Liver (tissue), 9 donors: ENCODE results near the gene MIER1. TPM values are rescaled to one million over a fixed set of nuclear protein-coding genes. Genes with fewer than 3 reads are reported as not detected.
A peak's percentile ranks its signal among the peaks of the same experiment; 100 is the strongest.

Experiments used
- DNase-seq: peaks from one replicate; pipeline ENCODE4 v3.0.0-alpha.2; 2017; ENCODE audit warnings: low spot score
- H3K27ac ChIP-seq, 2 donors: one replicate each; pipeline ENCODE4 v1.7.0; 2013; ENCODE audit warnings: inconsistent platforms in 2 of 2, low read length in 2 of 2, control low read depth in 1 of 2, low read depth in 1 of 2, mild to moderate bottlenecking in 1 of 2
- H3K27me3 ChIP-seq, 4 donors: one replicate each; pipeline versions ENCODE4 v1.6.1 to v1.7.0; 2013; ENCODE audit warnings: low read length in 3 of 4, inconsistent platforms in 1 of 4, mild to moderate bottlenecking in 1 of 4, moderate library complexity in 1 of 4; ENCODE audit not compliant: control insufficient read depth in 4 of 4, insufficient read depth in 4 of 4
- H3K36me3 ChIP-seq, 4 donors: one replicate each; pipeline versions ENCODE4 v1.6.1 to v1.7.0; 2013; ENCODE audit warnings: low read length in 3 of 4, mild to moderate bottlenecking in 3 of 4, low read depth in 1 of 4, moderate library complexity in 1 of 4; ENCODE audit not compliant: control insufficient read depth in 4 of 4, insufficient read depth in 3 of 4
- H3K4me1 ChIP-seq, 4 donors: one replicate each; pipeline versions ENCODE4 v1.6.1 to v1.7.0; 2013; ENCODE audit warnings: low read length in 3 of 4, mild to moderate bottlenecking in 3 of 4, moderate library complexity in 1 of 4; ENCODE audit not compliant: control insufficient read depth in 4 of 4, insufficient read depth in 4 of 4
- H3K4me3 ChIP-seq, 3 donors: one replicate each; pipeline versions ENCODE4 v1.6.1 to v1.7.0; 2013; ENCODE audit warnings: low read length in 3 of 3, control low read depth in 1 of 3, low read depth in 1 of 3, mild to moderate bottlenecking in 1 of 3
- H3K9ac ChIP-seq, 2 donors: one replicate each; pipeline ENCODE4 v1.7.0; 2013; ENCODE audit warnings: low read length in 2 of 2, mild to moderate bottlenecking in 2 of 2, moderate library complexity in 2 of 2, control low read depth in 1 of 2, low read depth in 1 of 2
- H3K9me3 ChIP-seq, 4 donors: one replicate each; pipeline versions ENCODE4 v1.6.1 to v1.7.0; 2013; ENCODE audit warnings: low read length in 3 of 4; ENCODE audit not compliant: control insufficient read depth in 4 of 4
- FOXA1 ChIP-seq: IDR thresholded peaks from 2 replicates; pipeline ENCODE4 v1.6.1; 2016; ENCODE audit warnings: antibody characterized with exemption
- FOXA2 ChIP-seq: IDR thresholded peaks from 2 replicates; pipeline ENCODE4 v1.6.1; 2016; ENCODE audit warnings: antibody characterized with exemption
- GABPA ChIP-seq, 2 donors: IDR thresholded peaks in 1 of 2; conservative IDR thresholded peaks in 1 of 2; 2 replicates each; pipeline ENCODE4 v1.6.1; 2016; ENCODE audit warnings: antibody characterized with exemption in 2 of 2, mild to moderate bottlenecking in 1 of 2, moderate library complexity in 1 of 2
- HNF4A ChIP-seq, 2 donors: conservative IDR thresholded peaks; 2 replicates each; pipeline ENCODE4 v1.6.1; 2016; ENCODE audit warnings: antibody characterized with exemption in 2 of 2, mild to moderate bottlenecking in 2 of 2
- HNF4G ChIP-seq: IDR thresholded peaks from 2 replicates; pipeline ENCODE4 v1.6.1; 2016; ENCODE audit warnings: antibody characterized with exemption
- NR2F2 ChIP-seq: IDR thresholded peaks from 2 replicates; pipeline ENCODE4 v1.6.1; 2016; ENCODE audit warnings: antibody characterized with exemption
- RAD21 ChIP-seq, 2 donors: IDR thresholded peaks; 2 replicates each; pipeline ENCODE4 v1.6.1; 2016; ENCODE audit warnings: antibody characterized with exemption in 2 of 2, mild to moderate bottlenecking in 2 of 2
- RXRA ChIP-seq, 2 donors: IDR thresholded peaks; 2 replicates each; pipeline ENCODE4 v1.6.1; 2017 to 2018; ENCODE audit warnings: antibody characterized with exemption in 2 of 2, mild to moderate bottlenecking in 1 of 2
- YY1 ChIP-seq: IDR thresholded peaks from 2 replicates; pipeline ENCODE4 v1.6.1; 2016; ENCODE audit warnings: antibody characterized with exemption, mild to moderate bottlenecking
- whole genome bisulfite sequencing: extraction: QIAGEN DNeasy Blood & Tissue Kit; methylation state at CpG from one replicate; pipeline ENCODE4 v1.1.7; 2013; 5-methylcytosine and 5-hydroxymethylcytosine counted together
- polyA plus RNA-seq, 2 donors: library from polyadenylated mRNA; stranded (reverse) in 1 of 2; unstranded in 1 of 2; fragments of 200-250 nt in 1 of 2; fragments of >200 nt in 1 of 2; fragmentation: Nextera tagmentation in 1 of 2; extraction: Ambion mirVana in 1 of 2; gene quantifications; one replicate each; pipeline versions ENCODE4 v1.2.1 to v1.2.3, GENCODE V29; 2013 to 2015
- total RNA-seq, 2 donors: library from RNA; depleted of rRNA; stranded (reverse); fragments of >200 nt; gene quantifications; one replicate each; pipeline ENCODE4 v1.2.3, GENCODE V29; 2014
- TF ChIP-seq, protein P1 (sequence below): IDR thresholded peaks from 2 replicates; pipeline ENCODE4 v1.6.1; 2016; ENCODE audit warnings: antibody characterized with exemption, mild to moderate bottlenecking
- TF ChIP-seq, protein P2 (sequence below): IDR thresholded peaks from 2 replicates; pipeline ENCODE4 v1.6.1; 2016; ENCODE audit warnings: antibody characterized with exemption
- TF ChIP-seq, protein P3 (sequence below): fragments of 150-350 bp; IDR thresholded peaks from 2 replicates; pipeline ENCODE4 v1.5.1; 2017; ENCODE audit warnings: improper control_type of control experiment, low read depth, low read length; ENCODE audit not compliant: missing input control
- TF ChIP-seq, protein P4 (sequence below): IDR thresholded peaks from 2 replicates; pipeline ENCODE4 v1.6.1; 2016; ENCODE audit warnings: antibody characterized with exemption
- TF ChIP-seq, protein P5 (sequence below): IDR thresholded peaks from 2 replicates; pipeline ENCODE4 v1.6.1; 2016; ENCODE audit warnings: antibody characterized with exemption
- donor health status: healthy.
- donor health status: healthy.
- donor health status: healthy.
- donor health status: healthy.
- donor health status: healthy.

The MIER1 gene
- total and polyA plus RNA-seq, 4 donors: 7.3 to 23.2 (median 16.6) TPM

DNA sequence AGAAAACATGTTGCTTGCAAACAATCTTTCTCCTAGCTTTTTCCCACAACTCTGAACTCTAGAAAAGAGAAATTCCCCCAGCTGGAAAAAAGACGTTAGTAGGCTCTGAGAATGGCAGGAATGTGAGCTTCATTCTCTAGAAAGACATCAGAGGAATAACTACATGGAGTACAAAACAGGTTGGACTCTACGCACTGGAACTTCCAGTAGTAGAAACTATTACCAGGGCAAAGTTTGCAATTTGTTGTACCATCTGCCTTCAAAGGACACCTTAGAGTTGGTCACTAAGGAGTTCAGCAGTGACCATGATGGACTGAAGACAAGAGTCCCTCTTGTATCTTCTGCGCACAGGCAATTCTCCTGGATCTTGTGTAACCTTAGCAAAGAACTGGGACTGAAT, 68.3 kb downstream of the MIER1 start:
- Histone ChIP-seq H3K27ac (no peak overlapping the region), H3K27me3 (no peaks in the 10 kb centered on the region), H3K4me1 (no peaks in the 10 kb centered on the region), H3K9me3 (no peaks in the 10 kb centered on the region), H3K9ac (no peak overlapping the region), H3K36me3 (peaks cover 1 to 21% (median 9%) of the 10 kb centered on the region in 4 donors), H3K4me3 (no peak overlapping the region)
- WGBS: 98% methylated on average over 3 of the region's 3 CpGs
- no peak for DNase-seq
- no peak for TF ChIP-seq FOXA1
- TF ChIP-seq HNF4A (conservative IDR thresholded peaks at IDR 0.05): no peak
- TF ChIP-seq HNF4G: no peak
- TF ChIP-seq, protein P1, sequence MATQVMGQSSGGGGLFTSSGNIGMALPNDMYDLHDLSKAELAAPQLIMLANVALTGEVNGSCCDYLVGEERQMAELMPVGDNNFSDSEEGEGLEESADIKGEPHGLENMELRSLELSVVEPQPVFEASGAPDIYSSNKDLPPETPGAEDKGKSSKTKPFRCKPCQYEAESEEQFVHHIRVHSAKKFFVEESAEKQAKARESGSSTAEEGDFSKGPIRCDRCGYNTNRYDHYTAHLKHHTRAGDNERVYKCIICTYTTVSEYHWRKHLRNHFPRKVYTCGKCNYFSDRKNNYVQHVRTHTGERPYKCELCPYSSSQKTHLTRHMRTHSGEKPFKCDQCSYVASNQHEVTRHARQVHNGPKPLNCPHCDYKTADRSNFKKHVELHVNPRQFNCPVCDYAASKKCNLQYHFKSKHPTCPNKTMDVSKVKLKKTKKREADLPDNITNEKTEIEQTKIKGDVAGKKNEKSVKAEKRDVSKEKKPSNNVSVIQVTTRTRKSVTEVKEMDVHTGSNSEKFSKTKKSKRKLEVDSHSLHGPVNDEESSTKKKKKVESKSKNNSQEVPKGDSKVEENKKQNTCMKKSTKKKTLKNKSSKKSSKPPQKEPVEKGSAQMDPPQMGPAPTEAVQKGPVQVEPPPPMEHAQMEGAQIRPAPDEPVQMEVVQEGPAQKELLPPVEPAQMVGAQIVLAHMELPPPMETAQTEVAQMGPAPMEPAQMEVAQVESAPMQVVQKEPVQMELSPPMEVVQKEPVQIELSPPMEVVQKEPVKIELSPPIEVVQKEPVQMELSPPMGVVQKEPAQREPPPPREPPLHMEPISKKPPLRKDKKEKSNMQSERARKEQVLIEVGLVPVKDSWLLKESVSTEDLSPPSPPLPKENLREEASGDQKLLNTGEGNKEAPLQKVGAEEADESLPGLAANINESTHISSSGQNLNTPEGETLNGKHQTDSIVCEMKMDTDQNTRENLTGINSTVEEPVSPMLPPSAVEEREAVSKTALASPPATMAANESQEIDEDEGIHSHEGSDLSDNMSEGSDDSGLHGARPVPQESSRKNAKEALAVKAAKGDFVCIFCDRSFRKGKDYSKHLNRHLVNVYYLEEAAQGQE: no peak
- TF ChIP-seq, protein P2, sequence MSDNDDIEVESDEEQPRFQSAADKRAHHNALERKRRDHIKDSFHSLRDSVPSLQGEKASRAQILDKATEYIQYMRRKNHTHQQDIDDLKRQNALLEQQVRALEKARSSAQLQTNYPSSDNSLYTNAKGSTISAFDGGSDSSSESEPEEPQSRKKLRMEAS: no peak
- TF ChIP-seq FOXA2: no peak

DNA sequence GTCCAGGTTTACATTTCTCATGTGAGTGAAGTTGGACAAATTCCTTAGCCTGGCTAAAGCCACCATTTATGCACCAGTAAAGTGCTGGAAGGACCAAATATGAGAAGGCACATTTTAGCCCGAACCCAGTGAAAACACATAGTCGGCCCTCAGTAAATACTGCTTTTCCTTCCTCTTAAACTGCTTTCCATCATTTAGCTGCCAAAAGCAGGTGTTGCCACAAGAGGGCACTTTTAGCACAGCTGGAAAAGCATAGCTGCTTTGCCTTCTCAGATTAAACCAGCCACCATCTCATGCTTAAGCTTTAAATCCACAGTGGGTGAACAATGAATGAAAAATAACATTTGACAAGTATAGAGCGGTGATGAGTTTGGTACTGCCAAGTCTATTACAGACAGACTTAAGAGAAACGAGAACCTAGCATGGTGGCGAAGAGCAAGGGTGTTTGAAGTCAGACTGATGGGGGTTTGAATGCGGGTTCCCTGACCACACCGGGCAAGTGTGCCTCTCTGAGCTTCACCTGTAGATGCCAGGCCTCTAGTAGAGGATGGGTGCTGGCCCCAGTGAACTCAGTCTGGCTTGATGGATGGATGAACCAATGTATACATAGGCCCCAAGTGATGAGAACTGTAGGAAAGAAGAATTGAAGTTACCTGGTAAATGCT, 71.4 kb downstream of the MIER1 start:
- peak; percentile 89 to 93 for TF ChIP-seq RAD21 (IDR thresholded peaks at IDR 0.05)
- peak; percentile 46 for TF ChIP-seq YY1
- TF ChIP-seq, protein P3, sequence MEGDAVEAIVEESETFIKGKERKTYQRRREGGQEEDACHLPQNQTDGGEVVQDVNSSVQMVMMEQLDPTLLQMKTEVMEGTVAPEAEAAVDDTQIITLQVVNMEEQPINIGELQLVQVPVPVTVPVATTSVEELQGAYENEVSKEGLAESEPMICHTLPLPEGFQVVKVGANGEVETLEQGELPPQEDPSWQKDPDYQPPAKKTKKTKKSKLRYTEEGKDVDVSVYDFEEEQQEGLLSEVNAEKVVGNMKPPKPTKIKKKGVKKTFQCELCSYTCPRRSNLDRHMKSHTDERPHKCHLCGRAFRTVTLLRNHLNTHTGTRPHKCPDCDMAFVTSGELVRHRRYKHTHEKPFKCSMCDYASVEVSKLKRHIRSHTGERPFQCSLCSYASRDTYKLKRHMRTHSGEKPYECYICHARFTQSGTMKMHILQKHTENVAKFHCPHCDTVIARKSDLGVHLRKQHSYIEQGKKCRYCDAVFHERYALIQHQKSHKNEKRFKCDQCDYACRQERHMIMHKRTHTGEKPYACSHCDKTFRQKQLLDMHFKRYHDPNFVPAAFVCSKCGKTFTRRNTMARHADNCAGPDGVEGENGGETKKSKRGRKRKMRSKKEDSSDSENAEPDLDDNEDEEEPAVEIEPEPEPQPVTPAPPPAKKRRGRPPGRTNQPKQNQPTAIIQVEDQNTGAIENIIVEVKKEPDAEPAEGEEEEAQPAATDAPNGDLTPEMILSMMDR: peak; percentile 66
- TF ChIP-seq, protein P4, sequence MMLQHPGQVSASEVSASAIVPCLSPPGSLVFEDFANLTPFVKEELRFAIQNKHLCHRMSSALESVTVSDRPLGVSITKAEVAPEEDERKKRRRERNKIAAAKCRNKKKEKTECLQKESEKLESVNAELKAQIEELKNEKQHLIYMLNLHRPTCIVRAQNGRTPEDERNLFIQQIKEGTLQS: no peak
- H3K36me3 ChIP-seq: peaks cover 4 to 34% (median 16%) of the 10 kb centered on the region in 4 donors
- H3K9ac ChIP-seq: no peak overlapping the region
- H3K4me3 ChIP-seq: no peak overlapping the region
- DNase-seq: peak; percentile 43
- no peaks in the 10 kb centered on the region for H3K27me3 ChIP-seq
- H3K9me3 ChIP-seq: no peaks in the 10 kb centered on the region
- H3K27ac ChIP-seq: no peak overlapping the region
- no peaks in the 10 kb centered on the region for H3K4me1 ChIP-seq
- 79% methylated on average over 7 of the region's 7 CpGs for WGBS

DNA sequence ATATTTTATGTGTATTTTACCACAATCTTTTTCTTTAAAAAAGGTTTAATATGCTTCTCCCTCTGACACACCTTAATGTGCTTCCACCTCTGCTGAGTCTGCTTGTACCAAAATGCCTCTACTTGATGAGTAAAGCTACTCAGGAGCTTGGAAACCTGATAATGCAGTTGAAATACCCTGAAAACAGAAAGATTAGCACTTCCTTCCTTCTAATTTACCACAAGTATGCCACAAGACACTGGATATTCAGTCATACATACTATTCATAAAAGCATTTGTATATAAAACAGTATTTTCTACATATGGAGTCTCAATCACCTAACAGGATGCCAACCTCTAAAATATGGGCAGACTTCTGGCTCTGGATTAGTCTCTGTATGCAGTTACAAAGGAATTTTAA, 74.2 kb downstream of the MIER1 start:
- no peaks in the 10 kb centered on the region for H3K9me3 ChIP-seq
- peaks cover 8 to 38% (median 18%) of the 10 kb centered on the region in 4 donors for H3K36me3 ChIP-seq
- H3K4me3 ChIP-seq: no peak overlapping the region
- no peaks in the 10 kb centered on the region for H3K4me1 ChIP-seq
- no peak overlapping the region for H3K27ac ChIP-seq
- H3K27me3 ChIP-seq: no peaks in the 10 kb centered on the region
- no peak for DNase-seq
- no peak overlapping the region for H3K9ac ChIP-seq
- no peak for TF ChIP-seq FOXA1
- TF ChIP-seq GABPA (IDR thresholded peaks at IDR 0.05 in 1 of 2, conservative IDR thresholded peaks at IDR 0.05 in 1 of 2): no peak
- TF ChIP-seq, protein P1: no peak
- TF ChIP-seq RXRA (IDR thresholded peaks at IDR 0.05): no peak
- TF ChIP-seq, protein P5, sequence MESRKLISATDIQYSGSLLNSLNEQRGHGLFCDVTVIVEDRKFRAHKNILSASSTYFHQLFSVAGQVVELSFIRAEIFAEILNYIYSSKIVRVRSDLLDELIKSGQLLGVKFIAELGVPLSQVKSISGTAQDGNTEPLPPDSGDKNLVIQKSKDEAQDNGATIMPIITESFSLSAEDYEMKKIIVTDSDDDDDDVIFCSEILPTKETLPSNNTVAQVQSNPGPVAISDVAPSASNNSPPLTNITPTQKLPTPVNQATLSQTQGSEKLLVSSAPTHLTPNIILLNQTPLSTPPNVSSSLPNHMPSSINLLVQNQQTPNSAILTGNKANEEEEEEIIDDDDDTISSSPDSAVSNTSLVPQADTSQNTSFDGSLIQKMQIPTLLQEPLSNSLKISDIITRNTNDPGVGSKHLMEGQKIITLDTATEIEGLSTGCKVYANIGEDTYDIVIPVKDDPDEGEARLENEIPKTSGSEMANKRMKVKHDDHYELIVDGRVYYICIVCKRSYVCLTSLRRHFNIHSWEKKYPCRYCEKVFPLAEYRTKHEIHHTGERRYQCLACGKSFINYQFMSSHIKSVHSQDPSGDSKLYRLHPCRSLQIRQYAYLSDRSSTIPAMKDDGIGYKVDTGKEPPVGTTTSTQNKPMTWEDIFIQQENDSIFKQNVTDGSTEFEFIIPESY: no peak
- TF ChIP-seq, protein P2: no peak
- TF ChIP-seq NR2F2: no peak
